ENCODE results near the gene FRMD8. TPM values are rescaled to one million over a fixed set of nuclear protein-coding genes. Genes with fewer than 3 reads are reported as not detected.

Gene FRMD8
- total and polyA plus RNA-seq, 8 donors, result 15.8 to 31.9 (median 20.7) TPM

DNA sequence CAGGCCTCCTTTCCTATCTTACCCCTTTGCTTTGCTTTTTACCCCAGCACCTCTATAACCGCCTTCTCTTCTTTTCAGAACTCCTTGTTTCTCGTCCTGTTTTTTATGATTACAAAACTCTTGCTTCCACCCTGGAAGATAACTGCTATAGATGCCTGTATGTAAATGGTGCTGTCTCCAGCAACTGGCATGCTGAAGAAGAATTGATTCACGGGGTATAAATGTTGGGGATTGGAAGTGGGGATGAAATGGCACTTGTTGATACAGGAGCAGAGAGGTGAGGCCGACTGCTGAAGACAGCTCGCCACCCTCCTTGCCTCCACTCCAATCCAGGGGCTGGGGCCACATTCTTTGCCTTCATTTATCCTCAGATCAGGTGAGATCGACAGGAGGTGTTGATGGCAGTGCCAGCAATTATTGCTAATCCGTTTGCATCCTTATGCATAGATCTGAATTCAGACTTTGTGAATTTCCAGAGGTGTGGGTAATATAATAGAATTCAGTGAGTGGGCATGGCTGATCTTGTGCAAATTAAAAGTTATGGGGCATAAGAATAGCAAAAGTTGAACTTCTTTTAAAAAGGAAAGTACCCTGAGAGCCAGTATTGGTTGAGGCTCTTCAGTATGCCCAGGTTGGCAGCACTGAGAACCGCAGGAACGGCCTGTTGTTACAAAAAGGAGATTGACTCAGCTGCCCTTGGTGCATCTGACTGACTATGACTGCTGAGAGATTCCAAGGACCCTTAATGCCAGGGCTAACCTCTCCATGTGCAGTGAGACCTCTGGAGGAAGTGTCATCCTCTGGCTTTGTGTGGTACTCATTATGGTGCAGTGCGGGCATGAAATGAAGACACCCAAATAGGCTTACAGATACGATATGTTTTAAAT lies 41.5 kb downstream of the FRMD8 start:
- intact Hi-C loops (cut with DNase I), result no loop called here
- TF ChIP-seq, protein P1, sequence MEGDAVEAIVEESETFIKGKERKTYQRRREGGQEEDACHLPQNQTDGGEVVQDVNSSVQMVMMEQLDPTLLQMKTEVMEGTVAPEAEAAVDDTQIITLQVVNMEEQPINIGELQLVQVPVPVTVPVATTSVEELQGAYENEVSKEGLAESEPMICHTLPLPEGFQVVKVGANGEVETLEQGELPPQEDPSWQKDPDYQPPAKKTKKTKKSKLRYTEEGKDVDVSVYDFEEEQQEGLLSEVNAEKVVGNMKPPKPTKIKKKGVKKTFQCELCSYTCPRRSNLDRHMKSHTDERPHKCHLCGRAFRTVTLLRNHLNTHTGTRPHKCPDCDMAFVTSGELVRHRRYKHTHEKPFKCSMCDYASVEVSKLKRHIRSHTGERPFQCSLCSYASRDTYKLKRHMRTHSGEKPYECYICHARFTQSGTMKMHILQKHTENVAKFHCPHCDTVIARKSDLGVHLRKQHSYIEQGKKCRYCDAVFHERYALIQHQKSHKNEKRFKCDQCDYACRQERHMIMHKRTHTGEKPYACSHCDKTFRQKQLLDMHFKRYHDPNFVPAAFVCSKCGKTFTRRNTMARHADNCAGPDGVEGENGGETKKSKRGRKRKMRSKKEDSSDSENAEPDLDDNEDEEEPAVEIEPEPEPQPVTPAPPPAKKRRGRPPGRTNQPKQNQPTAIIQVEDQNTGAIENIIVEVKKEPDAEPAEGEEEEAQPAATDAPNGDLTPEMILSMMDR (IDR thresholded peaks at IDR 0.05), result no peak
- Histone ChIP-seq H3K36me3 (peaks cover 0 to 55% of the 10 kb centered on the region in 2 donors), H3K4me3 (peak overlapping the region; percentile 76 to 80), H3K27ac (peak overlapping the region; percentile 99 to 100), H3K27me3 (no peaks in the 10 kb centered on the region), H3K4me1 (peaks cover 25 to 64% of the 10 kb centered on the region in 2 donors), H3K9me3 (no peaks in the 10 kb centered on the region)
- ATAC-seq (peak; percentile 3), DNase-seq (peak in 1 of 4 donors; percentile 53)

DNA sequence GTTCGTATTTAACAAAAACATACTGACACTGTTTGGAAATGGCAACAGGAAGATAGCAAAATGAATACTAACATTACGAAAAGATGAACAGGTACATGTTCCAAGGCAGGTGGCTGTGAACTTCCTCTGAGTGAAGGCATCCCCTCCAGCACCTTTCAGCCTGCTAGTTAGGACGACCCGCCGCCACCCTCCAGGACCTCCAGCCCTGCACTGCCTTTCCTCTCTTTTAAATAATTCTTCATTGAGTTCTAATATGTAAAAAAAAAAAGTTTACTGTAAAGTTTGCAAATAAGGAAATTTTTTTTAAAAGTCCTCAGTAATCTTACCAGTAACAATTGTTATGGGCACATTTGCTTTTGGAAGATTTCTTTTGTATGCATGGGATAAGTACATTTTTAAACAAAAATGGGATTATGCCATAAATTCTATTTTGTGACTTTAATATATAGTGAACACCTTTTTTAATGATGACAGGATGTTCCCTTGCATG lies 42.2 kb downstream of the FRMD8 start:
- intact Hi-C loops (cut with DNase I), result no loop called here
- ATAC-seq (peak; percentile 2), DNase-seq (peak in 1 of 4 donors; percentile 46)
- Histone ChIP-seq H3K9me3 (no peaks in the 10 kb centered on the region), H3K36me3 (peaks cover 0 to 61% of the 10 kb centered on the region in 2 donors), H3K4me3 (peak overlapping the region in 1 of 2 donors; percentile 80), H3K27ac (peak overlapping the region; percentile 99 to 100), H3K4me1 (peaks cover 29 to 71% of the 10 kb centered on the region in 2 donors), H3K27me3 (no peaks in the 10 kb centered on the region)
- TF ChIP-seq, protein P1 (IDR thresholded peaks at IDR 0.05), result no peak

DNA sequence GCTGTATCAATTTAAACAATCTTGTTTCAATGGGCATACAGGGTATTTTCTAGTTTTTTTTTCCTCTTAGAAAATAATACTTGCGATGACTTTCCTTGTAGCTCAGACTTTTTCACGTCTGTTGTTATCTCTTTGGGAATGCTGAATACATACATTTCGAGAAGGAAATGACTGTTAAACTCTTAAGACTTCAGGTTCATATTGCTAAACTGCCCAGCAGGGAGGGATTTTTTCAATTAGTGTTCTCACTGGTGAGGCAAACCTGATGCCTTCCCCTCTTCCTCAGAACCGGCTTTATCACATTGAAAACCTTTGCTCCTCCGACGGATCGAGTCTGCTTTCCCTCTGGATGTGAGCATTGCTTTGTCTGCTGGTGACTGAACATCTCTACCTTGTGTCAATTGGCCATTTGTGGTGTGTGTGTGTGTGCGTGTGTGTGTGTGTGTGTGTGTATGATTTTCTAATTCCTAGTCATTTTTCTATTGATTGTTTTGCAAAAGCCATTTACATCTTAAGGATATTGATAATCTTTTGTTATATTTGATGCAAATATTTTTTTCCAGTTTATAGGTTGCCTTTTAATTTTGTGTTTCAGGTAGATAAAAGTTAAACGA lies 42.7 kb downstream of the FRMD8 start:
- Histone ChIP-seq H3K36me3 (peaks cover under 1 to 62% of the 10 kb centered on the region in 2 donors), H3K27me3 (no peaks in the 10 kb centered on the region), H3K4me1 (peaks cover 30 to 76% of the 10 kb centered on the region in 2 donors), H3K4me3 (peak overlapping the region in 1 of 2 donors; percentile 80), H3K9me3 (no peaks in the 10 kb centered on the region), H3K27ac (peak overlapping the region; percentile 99 to 100)
- intact Hi-C loops (cut with DNase I), result no loop called here
- TF ChIP-seq, protein P1 (IDR thresholded peaks at IDR 0.05), result no peak
- ATAC-seq (peak; percentile 1), DNase-seq (peak in 1 of 4 donors; percentile 38)

DNA sequence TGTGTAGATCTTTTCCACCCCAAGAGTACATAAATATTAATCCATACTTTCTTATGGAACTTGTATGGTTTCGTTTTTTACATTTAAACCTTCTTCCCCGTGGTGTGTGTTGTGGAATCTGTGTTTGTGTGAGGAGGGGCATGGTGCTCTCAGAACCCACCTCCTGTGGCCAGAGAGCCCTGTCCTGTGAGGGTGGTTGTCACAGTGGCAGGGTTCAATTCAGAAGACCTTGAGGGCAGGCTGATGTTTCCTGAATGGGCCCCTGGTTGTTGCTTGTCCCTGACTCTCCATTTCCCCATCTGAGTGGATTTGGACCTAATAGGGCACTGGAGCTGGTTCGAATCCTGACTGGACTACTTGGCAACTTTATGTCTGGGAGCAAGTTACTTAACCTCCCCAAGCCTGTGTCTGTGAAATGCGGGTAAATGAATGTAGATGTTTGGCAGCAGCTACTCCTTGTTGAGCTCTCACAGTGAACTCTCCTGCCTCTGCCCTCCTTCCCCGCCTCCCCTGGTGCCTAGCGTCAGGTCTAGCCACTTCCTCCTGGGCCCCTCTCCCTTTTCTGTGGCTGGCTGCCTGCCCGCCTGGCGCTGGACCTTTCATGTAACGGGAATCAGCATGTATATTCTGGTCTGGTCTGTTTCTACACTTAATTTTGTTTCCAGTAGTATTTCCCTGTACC lies 43.4 kb downstream of the FRMD8 start:
- Histone ChIP-seq H3K9me3 (no peaks in the 10 kb centered on the region), H3K27me3 (no peaks in the 10 kb centered on the region), H3K4me3 (peak overlapping the region in 1 of 2 donors; percentile 80), H3K4me1 (peaks cover 37 to 83% of the 10 kb centered on the region in 2 donors), H3K27ac (peak overlapping the region; percentile 77 to 99), H3K36me3 (peaks cover 5 to 62% of the 10 kb centered on the region in 2 donors)
- peak; percentile 6 for ATAC-seq
- peak in 3 of 4 donors; percentile 75 to 92 (median 84) for DNase-seq
- intact Hi-C loops (cut with DNase I), result no loop called here
- TF ChIP-seq, protein P1 (IDR thresholded peaks at IDR 0.05), result no peak
